GM18868 (cell line): Measurements from ENCODE around the gene SLC26A6.

ENCODE experiments used
- ATAC-seq: cut with Tn5 transposase; IDR thresholded peaks from one replicate; pipeline ENCODE4 v1.9.1; 2021; ENCODE audit warnings: mild to moderate bottlenecking, moderate library complexity; ENCODE audit not compliant: unreplicated experiment

The SLC26A6 gene

GRCh38 chr3:48581621-48582481 is 53.4 kb downstream of the SLC26A6 start:
- no peak for ATAC-seq

GRCh38 chr3:48576647-48577046 is 58.6 kb downstream of the SLC26A6 start:
- ATAC-seq = no peak
